GM19099 (cell line): Measurements from ENCODE around the gene ATXN10.

Experiments used
- POLR2A ChIP-seq: IDR thresholded peaks from 3 replicates; pipeline ENCODE4 v1.6.1; 2011; ENCODE audit warnings: low read depth; ENCODE audit not compliant: insufficient read length; ENCODE audit errors: extremely low read depth

ATXN10 gene

DNA sequence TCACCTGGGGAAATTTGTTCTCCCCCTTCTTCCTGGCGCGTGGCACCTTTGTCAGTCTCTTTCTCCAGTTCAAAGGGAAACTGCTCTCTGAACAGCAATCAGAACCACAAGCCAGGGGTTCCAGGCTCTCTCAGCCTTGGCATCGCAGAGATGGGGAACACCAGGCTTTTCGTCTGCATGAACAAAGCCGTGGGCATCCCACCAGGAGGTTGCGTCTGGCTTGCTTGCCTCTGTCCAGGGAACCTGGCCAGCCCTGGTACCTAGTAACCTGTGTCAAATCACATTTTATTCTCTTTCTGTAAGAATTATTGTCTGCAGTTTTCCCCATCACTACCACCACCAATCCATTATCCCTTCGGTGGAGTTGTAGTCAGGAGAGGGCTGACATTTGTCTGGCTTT lies 198.4 kb downstream of the ATXN10 start:
- no peak for TF ChIP-seq POLR2A

DNA sequence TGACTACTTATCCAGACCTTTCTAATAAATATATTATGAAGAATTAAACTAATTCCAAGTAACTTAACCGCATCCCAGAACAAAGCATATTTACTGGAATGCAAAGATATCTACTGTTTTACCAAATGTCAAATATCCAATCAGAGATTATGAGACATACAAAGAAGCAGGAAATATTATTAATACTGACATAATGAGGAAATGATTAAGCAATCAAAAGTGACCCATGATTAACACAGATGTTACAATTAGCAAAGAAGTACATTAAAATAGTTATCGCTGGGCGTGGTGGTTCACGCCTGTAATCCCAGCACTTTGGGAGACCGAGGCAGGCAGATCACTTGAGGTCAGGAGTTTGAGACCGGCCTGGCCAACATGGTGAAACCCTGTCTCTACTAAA lies 200.1 kb downstream of the ATXN10 start:
- TF ChIP-seq POLR2A = no peak

DNA sequence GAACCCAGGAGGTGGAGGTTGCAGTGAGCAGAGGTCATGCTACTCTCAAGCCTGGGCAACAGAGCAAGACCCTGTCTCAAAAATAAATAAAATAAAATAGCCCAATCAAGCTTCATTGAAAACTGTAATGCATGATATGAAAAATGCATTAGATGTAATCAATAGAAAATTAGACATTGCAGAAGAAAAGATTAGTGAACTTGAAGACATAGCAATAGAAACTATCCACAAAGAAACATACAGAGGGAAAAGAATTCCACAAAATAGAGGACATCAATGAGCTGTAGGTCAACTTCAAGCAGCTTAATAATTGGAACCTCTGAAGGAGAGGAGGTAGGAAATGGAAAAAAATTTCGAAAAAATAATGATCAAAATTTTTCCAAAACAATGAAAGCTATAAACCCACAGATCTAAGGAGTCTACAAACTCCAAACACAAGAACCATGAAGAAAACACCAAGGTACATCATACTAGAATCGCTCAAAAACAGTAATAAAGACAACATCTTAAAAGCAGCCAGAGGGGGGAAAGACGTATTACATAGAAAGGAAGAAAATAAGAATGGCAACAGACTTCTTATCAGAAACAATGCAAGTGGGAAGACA lies 201.1 kb downstream of the ATXN10 start:
- TF ChIP-seq POLR2A = no peak

DNA sequence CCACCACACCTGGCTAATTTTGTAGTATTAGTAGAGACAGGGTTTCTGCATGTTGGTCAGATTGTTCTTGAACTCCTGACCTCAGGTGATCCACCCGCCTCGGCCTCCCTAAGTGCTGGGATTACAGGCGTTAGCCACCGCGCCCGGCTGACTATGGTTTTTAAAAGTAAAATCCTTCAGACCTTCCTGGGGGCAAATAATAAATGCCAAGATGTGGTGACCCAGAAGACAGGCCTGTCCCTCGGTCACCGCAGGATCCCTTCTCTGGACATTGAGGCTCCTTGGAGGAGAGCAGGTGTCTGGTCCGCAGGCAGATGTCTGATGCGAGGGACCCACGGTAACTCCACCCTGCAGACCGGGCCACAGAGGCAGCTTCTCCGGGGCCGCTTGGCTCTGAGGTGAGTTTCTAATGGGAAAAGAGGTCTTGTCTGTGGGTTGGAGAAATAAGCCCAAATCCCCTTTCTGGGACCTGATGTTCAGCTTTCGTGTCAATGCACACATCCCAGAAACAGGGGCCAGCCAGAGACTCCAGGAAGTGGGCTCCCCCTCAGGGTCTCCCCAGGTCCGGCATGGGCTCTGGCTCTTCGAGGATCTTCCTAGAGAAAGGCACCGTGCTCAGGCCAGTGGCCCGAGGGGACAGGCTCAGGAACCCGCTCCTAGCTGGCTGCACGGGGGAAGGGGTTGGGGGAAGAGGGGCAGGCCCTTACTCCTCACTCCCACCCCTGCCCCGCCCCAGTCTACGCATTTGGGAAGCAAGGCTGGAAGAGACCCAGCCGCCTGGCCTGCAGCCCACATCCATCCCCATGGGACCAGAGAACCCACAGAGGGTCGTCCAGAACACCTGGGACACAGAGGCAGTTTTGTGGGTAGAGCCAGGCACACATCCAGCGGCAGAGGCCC lies 204.8 kb downstream of the ATXN10 start:
- no peak for TF ChIP-seq POLR2A

- no peak for TF ChIP-seq POLR2A
Measured at GRCh38 chr22:45877036-45877380, 205.4 kb downstream of the ATXN10 start.

- TF ChIP-seq POLR2A = no peak
Measured at GRCh38 chr22:45877651-45878050, 206.0 kb downstream of the ATXN10 start.

DNA sequence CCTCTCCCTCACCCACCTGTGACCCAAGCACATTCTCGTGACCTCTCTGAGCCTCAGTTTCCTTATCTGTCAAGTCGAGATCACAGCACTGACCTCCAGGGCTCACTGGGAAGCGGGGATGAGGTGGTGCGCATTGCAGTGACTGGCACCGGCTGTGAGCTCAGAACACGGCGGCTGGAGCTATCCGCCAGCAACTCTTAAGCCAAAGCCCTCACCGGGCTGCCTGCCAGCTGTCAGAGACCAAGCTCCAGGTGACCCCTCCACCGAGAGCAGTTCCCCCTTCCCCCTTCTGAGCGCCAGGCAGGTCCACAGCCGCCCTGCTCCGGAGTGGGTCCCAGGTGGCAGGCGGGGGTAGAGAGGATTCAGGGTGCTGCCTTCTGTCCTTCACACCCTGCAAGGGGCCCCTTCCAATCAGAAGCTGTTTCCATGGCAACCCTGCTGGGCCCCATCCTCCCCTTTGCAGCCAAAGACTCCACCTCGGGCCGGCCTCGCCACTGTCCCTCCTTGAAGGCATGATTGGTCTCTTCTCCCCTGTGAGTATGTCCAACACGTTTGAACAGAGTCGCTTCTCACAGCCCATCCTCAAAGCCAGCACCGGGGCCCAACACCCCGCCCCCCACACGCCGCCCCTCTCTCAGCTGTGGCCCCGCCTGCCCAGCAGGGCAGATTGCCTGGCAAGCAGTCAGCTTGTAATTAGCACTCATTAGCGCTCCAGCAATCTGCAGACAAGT lies 206.6 kb downstream of the ATXN10 start:
- TF ChIP-seq POLR2A = no peak

- no peak for TF ChIP-seq POLR2A
Measured at GRCh38 chr22:45878901-45879551, 207.4 kb downstream of the ATXN10 start.

DNA sequence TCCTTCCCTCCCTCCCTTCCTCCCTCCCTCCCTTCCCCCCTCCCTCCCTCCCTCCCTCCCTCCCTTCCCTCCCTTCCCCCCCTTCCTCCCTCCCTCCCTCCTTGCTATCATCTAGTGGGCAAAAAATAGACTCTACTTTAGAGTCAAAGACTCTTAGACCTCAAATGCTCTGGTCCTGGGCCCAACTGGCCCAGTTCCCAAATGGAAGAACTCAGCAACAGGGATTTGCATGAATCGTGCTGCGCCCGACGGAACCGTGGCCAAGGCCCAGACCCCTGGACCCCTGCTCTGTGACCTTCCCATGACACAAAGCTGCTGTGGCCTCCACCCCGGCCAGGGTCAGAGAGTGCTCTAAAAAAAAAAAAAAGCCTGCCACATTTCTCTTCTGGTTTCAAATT lies 207.9 kb downstream of the ATXN10 start:
- TF ChIP-seq POLR2A = no peak

- TF ChIP-seq POLR2A = no peak
Measured at GRCh38 chr22:45880091-45880715, 208.6 kb downstream of the ATXN10 start.

- TF ChIP-seq POLR2A = no peak
Measured at GRCh38 chr22:45880716-45881523, 209.3 kb downstream of the ATXN10 start.

- no peak for TF ChIP-seq POLR2A
Measured at GRCh38 chr22:45881524-45881875, 209.9 kb downstream of the ATXN10 start.

DNA sequence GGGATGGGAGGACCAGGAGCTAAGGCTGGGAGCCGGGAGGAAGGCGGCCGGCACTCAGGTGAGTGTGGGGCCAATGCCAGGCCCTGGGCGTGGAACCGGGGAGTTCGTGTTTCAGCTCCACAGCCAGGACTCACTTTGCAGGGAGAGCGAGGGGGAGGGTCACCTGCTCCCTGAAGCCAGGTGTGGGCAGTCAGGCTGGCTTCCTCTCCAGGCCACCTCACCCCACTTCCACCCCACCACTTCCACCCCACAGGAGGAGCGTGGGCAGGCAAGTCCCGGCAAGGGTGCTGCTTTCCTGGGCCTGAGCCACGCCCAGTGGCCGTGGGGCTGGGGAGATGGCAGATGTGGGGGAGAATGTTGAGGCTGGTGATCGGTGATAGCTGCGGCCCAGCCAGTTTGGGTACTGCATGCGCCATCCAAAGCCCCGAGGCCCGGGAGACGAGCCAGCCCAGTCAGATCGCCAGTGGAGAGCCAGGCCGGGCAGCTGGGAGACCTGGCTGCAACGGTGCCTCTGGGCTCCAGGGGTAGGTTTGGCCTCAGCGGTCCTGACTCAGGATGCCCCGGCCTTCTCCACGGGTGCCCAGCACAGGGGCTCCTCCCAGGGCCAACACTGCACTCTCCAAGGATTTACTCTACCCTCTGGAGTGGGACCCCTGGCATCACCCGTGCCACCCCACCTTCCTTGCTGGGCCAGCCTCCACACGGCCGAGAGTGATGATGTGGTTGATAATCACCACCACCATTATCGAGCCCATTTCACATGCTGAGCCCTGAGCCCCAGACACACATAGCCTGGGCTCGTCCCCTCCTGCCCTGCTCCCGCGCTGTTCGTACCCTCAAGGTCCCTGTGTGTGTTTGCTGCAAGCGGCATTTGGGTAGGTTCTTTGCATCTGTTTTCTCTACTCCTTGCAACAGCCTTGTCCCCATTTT lies 211.5 kb downstream of the ATXN10 start:
- no peak for TF ChIP-seq POLR2A
